PC-3 (cell line): ENCODE data around the gene CASKIN2.
"Not testable (repeated sequence)": the region's sequence is repeated elsewhere in the genome, so short reads cannot be mapped to it uniquely, and the experiment has no call there.

Experiments used
- CTCF ChIP-seq: fragments of 300-600 bp; sonication (generic); conservative IDR thresholded peaks from 2 replicates; pipeline ENCODE4 v1.5.1; 2017; ENCODE audit warnings: antibody characterized with exemption, low read depth, mild to moderate bottlenecking, low read length
- EZH2 ChIP-seq: fragments of 300-600 bp; sonication (generic); IDR thresholded peaks from one replicate; pipeline ENCODE4 v1.6.1; 2017; ENCODE audit warnings: antibody characterized with exemption, mild to moderate bottlenecking, low read length; ENCODE audit not compliant: unreplicated experiment
- EZH2phosphoT487 ChIP-seq: fragments of 300-600 bp; sonication (generic); IDR thresholded peaks from 2 replicates; pipeline ENCODE4 v1.6.1; 2018; ENCODE audit warnings: mild to moderate bottlenecking, antibody characterized with exemption, low read length, borderline replicate concordance

GRCh38 chr17:75454672-75455071 is 60.7 kb downstream of the CASKIN2 start:
- not testable (repeated sequence) for TF ChIP-seq CTCF, EZH2, EZH2phosphoT487
